ENCODE measurements around the gene GOSR2. TPM values are rescaled to one million over a fixed set of nuclear protein-coding genes. Genes with fewer than 3 reads are reported as not detected.

Gene GOSR2
- total and polyA plus RNA-seq, 2 donors from 2014 or later, result 61.4 to 68.2 TPM

GRCh38 chr17:46950342-46950996 lies 27.5 kb downstream of the GOSR2 start:
- TF ChIP-seq, protein P1, sequence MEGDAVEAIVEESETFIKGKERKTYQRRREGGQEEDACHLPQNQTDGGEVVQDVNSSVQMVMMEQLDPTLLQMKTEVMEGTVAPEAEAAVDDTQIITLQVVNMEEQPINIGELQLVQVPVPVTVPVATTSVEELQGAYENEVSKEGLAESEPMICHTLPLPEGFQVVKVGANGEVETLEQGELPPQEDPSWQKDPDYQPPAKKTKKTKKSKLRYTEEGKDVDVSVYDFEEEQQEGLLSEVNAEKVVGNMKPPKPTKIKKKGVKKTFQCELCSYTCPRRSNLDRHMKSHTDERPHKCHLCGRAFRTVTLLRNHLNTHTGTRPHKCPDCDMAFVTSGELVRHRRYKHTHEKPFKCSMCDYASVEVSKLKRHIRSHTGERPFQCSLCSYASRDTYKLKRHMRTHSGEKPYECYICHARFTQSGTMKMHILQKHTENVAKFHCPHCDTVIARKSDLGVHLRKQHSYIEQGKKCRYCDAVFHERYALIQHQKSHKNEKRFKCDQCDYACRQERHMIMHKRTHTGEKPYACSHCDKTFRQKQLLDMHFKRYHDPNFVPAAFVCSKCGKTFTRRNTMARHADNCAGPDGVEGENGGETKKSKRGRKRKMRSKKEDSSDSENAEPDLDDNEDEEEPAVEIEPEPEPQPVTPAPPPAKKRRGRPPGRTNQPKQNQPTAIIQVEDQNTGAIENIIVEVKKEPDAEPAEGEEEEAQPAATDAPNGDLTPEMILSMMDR (IDR thresholded peaks at IDR 0.05; ENCODE audit: borderline replicate concordance, extremely low read depth, insufficient read depth), result no peak
- H3K27me3 ChIP-seq (ENCODE audit: control insufficient read depth, insufficient read depth, low read length), result no peaks in the 10 kb centered on the region
- H3K36me3 ChIP-seq (ENCODE audit: control insufficient read depth in 2 of 3, insufficient read depth in 3 of 3, low read length in 3 of 3), result no peaks in the 10 kb centered on the region
- H3K9ac ChIP-seq (ENCODE audit: low read length in 3 of 3), result no peak overlapping the region
- no peaks in the 10 kb centered on the region for H3K4me1 ChIP-seq (ENCODE audit: control insufficient read depth in 2 of 3, insufficient read depth in 2 of 3, low read depth in 1 of 3, low read length in 3 of 3)
- intact Hi-C loops (cut with DNase I), result no loop called here
- FAIRE-seq (no peak), DNase-seq (no peak)
- H3K27ac ChIP-seq (ENCODE audit: low read depth in 2 of 2, low read length in 2 of 2), result no peak overlapping the region
- H3K4me3 ChIP-seq (ENCODE audit: low read length in 3 of 3), result no peak overlapping the region
- H3K9me3 ChIP-seq (ENCODE audit: control insufficient read depth in 2 of 3, insufficient read depth in 1 of 3, low read length in 3 of 3), result no peaks in the 10 kb centered on the region

DNA sequence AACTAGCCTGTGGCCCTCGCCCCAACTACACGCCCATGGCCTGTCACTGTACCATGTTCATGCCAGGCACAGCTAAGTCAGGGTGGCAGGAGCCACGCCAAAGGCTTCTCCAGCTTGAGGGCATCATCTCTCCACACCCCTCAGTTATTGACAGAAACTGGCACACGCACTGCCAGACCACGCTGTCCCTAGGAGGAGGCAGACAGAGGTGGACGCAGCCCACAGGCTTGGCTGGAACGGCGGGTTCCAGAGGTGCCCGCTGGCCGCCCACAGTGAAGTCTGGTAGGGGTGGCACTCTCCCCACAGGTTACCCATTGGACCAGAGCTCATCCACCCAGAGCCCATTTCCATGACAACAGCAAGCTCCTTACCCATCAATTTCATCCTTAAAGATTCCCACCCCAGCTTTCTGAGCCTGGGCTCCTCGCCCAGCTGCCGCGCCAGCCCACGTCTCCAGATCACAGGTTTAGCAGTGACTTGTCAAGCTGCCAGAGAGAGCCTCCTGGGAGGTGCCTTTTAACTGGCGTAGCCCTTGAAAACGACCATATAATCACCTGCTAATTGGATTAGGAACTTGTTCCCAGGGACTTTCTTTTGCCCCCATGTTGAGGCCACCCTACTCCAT lies 28.1 kb downstream of the GOSR2 start:
- Histone ChIP-seq H3K9ac (ENCODE audit: low read length in 3 of 3) (no peak overlapping the region), H3K36me3 (ENCODE audit: control insufficient read depth in 2 of 3, insufficient read depth in 3 of 3, low read length in 3 of 3) (no peaks in the 10 kb centered on the region), H3K27ac (ENCODE audit: low read depth in 2 of 2, low read length in 2 of 2) (no peak overlapping the region), H3K4me3 (ENCODE audit: low read length in 3 of 3) (no peak overlapping the region), H3K27me3 (ENCODE audit: control insufficient read depth, insufficient read depth, low read length) (no peaks in the 10 kb centered on the region), H3K9me3 (ENCODE audit: control insufficient read depth in 2 of 3, insufficient read depth in 1 of 3, low read length in 3 of 3) (no peaks in the 10 kb centered on the region), H3K4me1 (ENCODE audit: control insufficient read depth in 2 of 3, insufficient read depth in 2 of 3, low read depth in 1 of 3, low read length in 3 of 3) (no peaks in the 10 kb centered on the region)
- no peak for DNase-seq
- intact Hi-C loops (cut with DNase I), result no loop called here
- FAIRE-seq, result no peak
- TF ChIP-seq, protein P1 (IDR thresholded peaks at IDR 0.05; ENCODE audit: borderline replicate concordance, extremely low read depth, insufficient read depth), result no peak

DNA sequence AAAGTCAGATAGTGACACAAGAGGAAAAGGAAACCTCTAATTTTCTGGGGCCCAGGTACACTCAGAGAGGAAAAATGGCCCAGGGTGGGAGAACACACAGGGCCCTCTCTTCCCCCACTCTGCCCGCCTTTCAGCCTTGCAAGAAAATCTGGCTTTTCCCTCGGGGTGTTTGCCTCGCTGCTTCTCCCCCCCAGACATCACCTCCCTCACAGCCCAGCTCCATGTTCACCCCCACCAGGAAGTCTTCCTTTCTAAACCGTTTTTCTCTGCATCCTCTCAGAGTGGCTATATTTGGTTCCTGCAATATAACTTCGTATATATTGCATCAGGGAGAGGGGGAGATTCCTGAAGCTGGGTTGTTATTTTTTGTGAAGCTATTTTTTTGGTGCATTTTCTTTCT lies 28.7 kb downstream of the GOSR2 start:
- H3K27me3 ChIP-seq (ENCODE audit: control insufficient read depth, insufficient read depth, low read length), result no peaks in the 10 kb centered on the region
- H3K9ac ChIP-seq (ENCODE audit: low read length in 3 of 3), result no peak overlapping the region
- no peak for DNase-seq
- H3K27ac ChIP-seq (ENCODE audit: low read depth in 2 of 2, low read length in 2 of 2), result no peak overlapping the region
- TF ChIP-seq, protein P1 (IDR thresholded peaks at IDR 0.05; ENCODE audit: borderline replicate concordance, extremely low read depth, insufficient read depth), result no peak
- no peaks in the 10 kb centered on the region for H3K9me3 ChIP-seq (ENCODE audit: control insufficient read depth in 2 of 3, insufficient read depth in 1 of 3, low read length in 3 of 3)
- intact Hi-C loops (cut with DNase I), result no loop called here
- no peaks in the 10 kb centered on the region for H3K4me1 ChIP-seq (ENCODE audit: control insufficient read depth in 2 of 3, insufficient read depth in 2 of 3, low read depth in 1 of 3, low read length in 3 of 3)
- no peak for FAIRE-seq
- no peak overlapping the region for H3K4me3 ChIP-seq (ENCODE audit: low read length in 3 of 3)
- H3K36me3 ChIP-seq (ENCODE audit: control insufficient read depth in 2 of 3, insufficient read depth in 3 of 3, low read length in 3 of 3), result no peaks in the 10 kb centered on the region

All from kidney (tissue), 14 donors.